Activated naive CD4-positive, alpha-beta T cell treated with anti-CD3 and anti-CD28 coated beads, Interleukin-2, amount 50 U/mL, for 16 hours (primary cell): Measurements from ENCODE around the gene ZNF573.
"Not testable (repeated sequence)": the region's sequence is repeated elsewhere in the genome, so short reads cannot be mapped to it uniquely, and the experiment has no call there.

ENCODE experiments used
- DNase-seq: peaks from one replicate; pipeline ENCODE4 v3.0.0-alpha.2; 2020

Gene ZNF573

DNA sequence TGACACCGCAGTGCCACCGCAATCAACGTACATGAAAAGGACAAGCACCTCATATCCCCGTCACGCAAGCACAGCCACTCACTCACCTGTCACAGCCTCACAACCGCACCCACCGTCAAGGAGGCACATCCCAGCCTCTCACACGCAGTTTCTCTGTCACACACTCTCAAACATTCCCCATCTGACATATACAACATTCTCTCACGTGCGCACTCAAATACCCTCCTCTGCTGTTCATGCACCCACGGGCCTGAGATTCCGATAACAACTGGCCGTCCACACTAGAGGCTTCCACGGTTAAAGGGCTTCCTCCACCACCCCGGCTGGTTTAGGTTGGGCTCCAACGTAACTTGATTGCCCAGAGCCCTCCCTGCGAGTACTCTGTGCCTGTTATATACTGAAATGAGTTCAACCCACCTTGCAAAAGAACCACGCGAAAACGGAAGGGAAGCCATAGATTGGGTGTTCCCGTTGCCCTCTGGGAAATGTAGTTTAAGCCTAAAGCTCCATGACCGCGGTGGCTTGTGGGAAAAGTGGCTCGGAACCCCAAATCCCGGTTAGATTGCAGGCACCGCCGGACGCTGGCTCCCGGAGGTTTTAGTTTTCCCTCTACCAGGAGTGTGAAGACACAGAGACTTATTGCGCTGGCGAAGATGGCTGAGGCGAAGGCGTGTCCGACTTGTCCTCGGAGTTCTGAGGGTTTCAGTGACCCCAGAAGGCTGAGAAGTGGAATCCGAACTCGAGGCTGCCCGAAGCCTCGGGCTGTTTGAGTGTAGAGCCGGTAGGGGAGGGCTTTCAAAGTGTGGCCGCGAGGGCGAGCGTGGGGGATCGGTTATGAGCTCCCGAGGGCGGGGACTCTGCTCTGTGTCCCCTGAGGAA, at the start of gene ZNF573:
ZNF573 (minus strand) TSS at position 460 of the 879 bp plus-strand sequence. CDS start 5,857 bp downstream, outside the sequence.
- peak; percentile 80 for DNase-seq

DNA sequence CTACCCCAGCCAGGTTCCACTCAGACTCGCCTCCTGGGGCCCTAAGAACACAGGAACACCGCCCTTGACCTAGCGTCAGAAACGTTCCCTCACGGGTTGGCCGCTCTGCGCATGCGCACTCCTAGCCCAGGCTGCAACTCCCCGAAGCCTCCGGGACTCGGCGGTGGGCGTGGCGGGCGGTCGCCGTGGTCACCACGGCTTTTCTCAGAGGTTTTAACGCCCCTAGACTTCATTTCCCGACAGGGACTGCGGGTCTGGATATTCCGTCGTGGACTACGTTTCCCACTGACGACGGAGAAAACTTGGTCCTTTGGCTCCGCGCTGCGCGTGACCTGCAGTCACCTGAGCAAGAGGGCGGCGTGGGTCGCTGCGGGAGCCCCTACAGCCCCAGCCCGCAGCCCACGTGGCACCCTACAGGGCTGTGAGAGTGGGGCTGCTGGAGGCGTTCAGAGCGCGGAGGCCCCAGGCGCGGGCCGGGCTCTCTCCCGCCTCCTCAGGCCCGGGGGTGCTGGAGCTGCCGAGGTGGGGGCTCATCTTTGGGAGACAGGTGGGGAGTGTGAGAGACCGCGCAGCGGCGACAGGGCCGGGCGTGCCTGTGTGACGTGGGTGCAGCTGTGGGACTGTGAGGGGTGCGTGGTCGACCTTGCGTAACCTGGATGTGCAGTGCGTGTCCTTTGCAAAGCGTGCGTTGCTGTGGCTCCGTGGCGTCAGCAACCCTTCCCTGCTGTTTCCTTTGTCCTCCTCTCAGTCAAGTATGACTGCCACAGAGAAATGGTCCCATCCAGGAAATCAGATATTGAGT, 38.0 kb upstream of the ZNF573 start:
- DNase-seq = no peak

DNA sequence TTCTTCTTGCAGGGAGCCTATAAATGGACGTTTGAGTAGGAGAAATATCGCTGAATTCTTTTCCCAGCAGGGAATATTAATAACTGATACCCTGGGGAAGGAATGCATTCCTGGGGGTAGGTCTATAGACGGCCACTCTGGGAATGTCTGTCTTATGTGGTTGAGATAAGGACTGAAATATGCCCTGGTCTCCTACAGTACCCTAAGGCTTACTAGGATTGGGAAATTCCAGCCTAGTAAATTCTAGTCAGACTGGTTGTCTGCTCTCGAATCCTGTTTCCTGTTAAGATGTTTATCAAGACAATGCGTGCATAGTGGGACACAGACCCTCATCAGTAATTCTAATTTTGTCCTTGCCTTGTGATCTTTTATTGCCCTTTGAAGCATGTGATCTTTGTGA, 36.2 kb upstream of the ZNF573 start:
- not testable (repeated sequence) for DNase-seq

DNA sequence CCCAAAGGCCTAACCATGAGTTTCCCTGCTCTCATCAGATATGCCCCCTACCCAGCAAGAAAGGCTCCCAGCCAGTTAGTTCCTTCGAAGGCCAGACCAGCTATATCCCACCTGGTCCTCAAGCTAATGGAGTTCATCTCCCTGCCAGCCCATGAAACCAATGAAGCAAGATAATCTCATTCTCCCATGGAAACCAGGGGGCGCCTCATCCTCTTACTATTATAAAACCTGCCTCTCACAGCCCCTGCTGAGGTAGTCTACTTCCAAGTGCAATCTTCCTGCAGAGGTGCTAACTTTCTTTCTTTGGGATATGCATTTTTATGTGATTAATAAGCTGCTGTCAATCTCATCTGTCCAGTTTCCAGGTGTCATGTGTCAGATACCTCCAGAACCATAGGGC, 34.0 kb upstream of the ZNF573 start:
- no peak for DNase-seq

DNA sequence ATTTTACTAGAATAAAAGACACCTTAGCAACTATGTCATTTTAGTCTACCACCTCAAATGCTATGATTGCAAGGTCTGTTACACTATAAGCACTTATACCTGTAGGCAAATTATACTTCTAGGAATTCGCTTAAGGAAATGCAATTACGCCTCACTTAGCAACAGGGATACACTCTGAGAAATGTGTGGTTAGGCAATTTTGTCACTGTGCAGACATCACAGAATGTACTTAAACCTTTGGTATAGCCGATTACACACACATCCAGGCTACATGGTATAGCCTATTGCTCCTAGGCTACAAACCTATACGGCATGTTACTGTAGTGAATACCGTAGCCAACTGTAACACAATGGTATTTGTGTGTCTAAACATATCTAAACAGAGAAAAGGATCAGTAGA, 30.0 kb upstream of the ZNF573 start:
- no peak for DNase-seq

DNA sequence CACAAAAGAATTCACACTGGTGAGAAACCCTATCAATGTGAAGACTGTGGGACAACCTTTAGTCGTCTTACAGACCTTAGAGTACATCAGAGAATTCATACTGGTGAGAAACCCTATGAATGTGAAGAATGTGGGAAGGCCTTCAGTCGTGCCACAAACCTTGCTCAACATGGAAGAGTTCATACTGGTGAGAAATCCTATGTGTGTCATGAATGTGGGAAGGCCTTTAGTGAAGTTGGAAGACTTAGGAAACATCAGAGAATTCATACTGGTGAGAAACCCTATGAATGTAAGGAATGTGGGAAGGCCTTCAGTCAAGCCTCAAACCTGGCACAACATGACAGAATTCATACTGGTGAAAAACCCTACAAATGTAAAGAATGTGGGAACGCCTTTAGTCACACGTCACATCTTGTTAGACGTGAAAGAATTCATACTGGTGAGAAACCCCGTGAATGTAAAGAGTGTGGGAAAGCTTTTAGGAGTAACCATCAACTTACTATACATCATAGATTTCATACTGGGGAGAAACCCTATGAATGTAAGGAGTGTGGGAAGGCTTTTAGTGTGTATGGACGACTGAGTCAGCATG, 24.0 kb upstream of the ZNF573 start:
- DNase-seq = no peak

DNA sequence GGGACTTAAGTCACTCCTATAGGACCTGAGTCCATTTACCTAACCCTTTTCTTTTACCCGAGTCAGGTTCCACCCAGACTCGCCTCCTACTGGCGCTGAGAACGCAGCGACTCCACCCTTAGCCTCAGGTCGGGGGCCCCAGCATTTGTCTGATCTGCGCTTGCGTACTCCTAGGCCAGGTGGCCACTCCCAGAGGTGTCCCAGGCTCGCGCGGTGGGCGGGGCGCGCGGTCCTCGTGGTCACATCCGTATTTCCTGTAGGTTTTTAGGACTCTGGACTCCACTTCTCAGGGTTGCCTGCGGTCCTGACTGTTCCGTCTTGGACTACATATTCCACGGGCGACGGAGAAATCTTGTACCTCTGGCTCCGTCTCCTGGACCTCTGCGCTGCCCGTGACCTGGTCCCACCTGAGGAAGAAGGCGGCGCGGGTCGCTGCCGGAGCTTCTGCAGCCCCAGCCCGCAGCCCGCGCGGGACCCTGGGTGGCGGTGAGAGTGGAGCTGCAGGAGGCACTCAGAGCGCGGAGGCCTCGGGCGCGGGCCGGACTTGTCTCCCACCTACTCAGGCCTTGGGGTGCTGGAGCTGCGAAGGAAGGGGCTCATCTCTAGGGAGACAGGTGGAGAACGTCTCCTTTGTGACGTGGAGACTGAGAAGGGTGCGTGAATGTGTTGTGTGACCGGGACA, 11.0 kb upstream of the ZNF573 start:
- no peak for DNase-seq

DNA sequence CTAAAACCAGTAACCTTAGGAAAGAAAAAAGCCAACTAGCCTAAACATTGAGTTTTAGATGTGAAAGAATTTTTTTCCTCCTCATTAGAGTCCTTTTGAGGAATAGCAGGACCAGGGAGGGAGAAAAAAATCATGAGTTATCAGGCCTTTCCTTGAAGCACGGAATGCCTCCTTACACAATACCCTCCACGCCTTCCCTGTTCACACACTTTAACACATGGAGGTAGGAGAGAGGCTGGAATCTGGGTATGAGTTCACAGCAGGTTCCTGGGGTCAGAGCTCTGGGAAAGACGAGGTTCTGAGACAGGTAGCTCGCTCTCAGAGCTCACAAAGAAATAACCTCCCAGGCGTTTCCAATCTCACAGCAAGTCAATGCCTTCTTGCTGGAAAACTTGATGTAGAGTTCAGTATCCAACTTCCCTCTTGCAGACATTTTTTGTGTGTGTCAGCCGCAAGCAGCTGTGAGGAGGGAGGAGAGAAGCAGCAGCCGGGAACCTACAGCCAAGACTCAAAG, 716 bp downstream of the ZNF573 start:
- DNase-seq = no peak

DNA sequence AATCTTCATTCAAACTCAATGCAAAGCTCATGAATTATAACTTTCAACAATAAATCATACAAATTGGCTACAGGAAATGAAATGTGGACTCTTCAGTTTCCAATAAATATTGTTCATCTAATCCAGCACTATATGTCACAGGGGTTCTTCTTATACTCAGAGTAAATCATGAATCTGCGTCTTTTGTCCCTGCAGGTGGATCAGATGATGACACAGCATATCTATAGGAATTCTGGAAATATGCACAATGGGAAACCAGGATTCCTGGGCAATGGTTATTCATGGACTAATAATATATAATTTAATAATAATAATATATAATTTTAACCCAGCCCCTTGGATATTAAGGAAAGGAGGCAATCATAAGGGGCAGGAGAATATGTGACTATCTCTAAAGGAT, 8.4 kb downstream of the ZNF573 start:
- DNase-seq = no peak

DNA sequence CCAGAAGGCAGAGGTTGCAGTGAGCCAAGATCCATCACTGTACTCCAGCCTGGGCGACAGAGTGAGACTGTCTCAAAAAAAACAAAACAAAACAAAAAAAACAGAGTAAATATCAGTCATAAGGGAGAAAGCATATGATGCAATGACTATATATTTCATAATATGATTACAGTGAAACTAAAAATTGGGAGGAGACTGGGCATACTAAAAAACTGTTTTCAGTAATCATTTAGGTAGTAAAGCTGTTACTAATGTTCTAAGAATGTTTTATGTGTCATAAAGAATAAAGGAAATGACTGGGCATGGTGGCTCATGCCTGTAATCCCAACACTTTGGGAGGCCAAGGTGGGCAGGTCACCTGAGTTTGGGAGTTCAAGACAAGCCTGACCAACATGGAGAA, 15.9 kb downstream of the ZNF573 start:
- DNase-seq = no peak

DNA sequence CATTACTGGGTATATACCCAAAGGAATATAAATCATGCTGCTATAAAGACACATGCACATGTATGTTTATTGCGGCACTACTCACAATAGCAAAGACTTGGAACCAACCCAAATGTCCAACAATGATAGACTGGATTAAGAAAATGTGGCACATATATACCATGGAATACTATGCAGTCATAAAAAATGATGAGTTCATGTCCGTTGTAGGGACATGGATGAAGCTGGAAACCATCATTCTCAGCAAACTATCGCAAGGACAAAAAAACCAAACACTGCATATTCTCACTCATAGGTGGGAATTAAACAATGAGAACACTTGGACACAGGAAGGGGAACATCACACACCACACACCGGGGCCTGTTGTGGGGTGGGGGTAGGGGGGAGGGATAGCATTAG, 21.7 kb downstream of the ZNF573 start:
- DNase-seq = not testable (repeated sequence)

DNA sequence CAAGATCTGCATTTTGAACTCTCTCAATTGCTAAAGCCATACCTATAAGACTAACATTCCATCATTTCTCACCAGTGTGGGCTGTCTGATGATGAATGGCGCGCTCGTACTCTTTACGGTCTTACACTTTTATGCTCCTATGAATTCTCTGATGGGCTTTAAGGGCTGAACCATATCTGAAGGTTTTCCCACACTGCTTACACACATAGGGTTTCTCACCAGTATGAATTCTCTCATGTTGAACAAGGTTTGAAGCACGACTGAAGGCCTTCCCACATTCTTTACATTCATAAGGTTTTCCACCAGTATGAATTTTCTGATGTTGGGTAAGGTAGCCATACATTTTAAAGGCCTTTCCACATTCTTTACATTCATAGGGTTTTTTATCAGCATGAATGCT, 41.0 kb downstream of the ZNF573 start:
- no peak for DNase-seq

DNA sequence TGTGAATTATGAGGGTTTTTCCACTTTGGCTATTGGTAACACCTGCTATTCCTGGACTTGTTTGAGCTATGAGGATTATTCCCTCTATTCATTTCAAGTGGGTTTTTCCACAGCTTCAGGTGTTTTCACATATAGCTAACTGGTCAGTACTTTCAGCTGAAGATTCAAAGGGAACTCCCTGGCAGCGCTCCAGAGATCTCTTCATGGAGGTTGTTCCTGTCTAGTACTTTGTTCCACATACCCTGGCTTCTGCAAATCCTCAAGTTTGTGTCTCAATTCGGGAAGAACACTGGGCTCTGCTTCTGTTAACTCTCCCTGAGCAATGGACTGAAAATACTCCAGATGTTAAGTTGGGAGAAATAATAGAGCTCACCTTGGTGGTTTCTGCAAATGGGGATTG, 54.2 kb downstream of the ZNF573 start:
- no peak for DNase-seq

DNA sequence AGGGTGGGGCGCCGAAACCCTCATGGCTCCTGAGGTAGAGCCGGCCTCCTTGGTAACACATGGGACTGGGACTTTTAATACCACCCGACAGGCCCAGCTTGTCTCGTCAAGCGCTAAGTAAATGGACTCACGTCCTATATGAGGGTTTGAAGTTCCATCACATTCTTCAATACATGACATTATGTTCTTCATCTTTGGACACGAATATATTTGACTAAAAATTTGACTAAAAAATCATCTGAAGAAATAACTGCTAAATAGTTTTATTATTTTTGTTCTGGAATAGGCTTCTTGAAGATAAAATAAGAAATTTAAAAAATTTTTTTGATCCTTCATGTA, 59.5 kb downstream of the ZNF573 start:
- no peak for DNase-seq

DNA sequence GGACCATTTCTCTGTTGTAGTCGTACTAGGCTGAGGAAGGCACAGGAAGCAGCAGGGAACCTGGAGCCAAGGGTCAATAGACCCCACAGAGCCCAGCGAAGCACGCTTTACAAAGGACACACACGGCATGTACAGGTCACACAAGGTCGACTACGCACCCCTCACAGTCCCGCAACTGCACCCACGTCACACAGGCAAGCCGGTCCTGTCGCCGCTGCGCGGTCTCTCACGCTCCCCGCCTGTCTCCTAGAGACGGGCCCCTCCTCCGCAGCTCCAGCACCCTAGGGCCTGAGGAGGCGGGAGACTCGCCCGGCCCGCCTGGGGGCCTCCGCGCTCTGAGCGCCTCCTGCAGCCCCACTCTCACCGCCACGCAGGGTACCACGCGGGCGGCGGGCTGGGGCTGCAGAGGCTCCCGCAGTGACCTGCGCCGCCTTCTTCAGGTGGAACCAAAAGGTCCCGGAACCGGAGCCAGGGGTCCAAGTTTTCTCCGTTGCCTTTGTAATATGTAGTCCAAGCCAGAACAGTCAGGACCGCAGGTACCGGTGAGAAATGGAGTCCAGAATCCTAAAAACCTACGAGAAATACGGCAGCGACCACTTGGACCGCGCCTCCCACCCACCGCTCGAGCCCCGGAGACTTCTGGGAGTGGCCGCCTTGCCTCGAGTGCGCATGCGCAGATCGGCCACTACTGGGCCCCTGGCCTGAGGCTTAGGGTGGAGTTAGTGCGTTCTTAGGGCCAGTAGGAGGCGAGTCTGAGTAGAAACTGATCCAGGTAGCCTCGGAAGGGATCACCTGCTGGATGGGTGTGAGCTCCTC, 60.1 kb downstream of the ZNF573 start, which contains the start of gene ZNF607:
ZNF607 (minus strand) TSS at position 651 of the 816 bp plus-strand sequence. CDS start 8,143 bp downstream, outside the sequence.
- peak; percentile 78 for DNase-seq

DNA sequence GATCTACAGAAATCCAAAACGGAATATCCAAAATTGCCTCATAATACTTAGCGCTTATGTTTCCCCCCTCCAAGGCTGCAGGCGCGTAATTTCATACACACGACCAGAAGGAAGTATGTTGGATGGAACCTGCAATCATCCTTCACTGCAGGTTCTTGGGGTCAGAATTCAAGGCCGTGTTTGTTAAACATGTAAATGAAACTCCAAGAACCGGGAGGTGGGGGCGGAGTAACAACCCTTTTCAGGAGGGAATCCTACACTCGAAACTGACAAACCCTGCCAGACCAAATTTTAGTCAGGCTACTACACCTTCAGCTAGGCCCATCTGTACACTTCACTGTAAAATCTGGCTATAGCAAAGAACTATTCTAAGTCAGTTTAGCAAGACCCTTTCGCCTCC, 61.1 kb downstream of the ZNF573 start:
- DNase-seq = no peak

DNA sequence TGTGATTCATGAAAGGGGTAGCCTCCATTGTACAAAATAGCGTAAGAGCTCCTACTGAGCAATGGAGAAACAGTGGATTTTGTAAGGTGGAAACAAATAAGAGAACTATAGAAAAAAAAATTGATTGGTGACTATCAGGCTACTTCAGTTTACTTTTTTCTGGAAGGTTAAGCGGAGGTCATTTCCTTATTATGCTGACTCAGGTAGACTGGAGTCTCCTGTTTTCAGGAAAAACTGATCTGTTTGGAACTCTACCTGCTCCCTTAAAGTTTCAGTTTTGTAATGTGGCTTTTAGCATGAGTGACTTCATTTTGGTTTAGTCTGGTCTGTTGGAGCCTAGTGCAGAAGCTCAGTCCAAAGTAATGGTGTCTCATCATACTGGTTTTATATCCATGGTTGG, 63.2 kb downstream of the ZNF573 start:
- DNase-seq = no peak

DNA sequence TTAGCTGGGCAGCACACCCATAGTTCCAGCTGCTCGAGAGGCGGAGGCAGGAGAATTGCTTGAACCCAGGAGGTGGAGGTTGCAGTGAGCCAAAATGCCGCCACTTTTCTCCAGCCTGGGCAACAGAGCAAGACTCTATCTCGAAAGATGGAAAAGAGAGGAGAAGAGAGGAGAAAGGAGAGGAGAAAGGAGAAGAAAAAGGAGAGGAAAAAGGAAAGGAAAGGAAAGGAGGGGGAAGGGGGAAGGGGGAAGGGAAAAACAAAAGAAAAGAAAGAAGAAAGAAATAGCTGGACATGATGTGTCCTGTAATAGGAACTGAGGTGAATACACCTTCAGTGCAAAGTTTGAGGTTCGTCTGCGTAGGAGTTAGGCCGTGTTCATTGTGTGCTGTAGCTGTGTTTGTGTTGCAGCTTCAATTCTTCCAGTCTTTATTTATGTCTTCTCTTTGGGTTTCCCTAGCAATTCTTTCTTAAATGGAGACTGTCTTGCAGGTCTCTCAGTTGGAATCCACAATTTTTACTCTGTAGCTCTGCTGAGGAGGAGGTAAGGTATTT, 73.3 kb downstream of the ZNF573 start:
- DNase-seq = no peak

DNA sequence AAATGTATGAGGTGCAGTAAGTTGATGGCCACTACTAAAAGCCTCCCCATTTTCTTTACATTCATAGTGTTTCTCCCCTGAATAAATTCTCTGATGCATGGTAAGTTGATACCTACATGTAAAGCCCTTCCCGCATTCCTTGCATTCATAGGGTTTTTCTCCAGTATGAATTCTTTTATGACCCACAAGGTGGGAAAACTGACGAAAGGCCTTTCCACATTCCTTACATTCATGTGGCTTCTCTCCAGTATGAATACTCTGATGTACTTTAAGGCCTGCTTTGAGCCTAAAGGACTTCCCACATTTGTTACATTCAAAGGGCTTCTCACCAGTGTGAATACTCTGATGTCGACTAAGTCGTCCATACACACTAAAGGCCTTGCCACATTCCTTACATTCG, 80.3 kb downstream of the ZNF573 start:
- no peak for DNase-seq

DNA sequence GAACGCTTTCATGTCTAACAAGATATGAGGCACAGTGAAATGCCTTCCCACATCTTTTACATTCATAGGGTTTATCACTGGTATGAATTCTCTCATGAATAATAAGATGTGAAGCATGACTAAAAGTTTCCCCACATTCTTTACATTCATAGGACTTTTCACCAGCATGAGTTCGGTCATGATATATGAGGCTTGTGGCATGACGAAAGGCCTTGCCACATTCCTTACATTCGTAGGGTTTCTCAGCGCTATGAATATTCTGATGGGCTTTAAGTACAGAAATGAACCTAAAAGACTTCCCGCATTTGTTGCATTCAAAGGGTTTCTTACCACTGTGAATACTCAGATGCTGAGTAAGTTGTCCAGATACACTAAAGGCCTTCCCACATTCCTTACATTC, 81.2 kb downstream of the ZNF573 start:
- DNase-seq = no peak

DNA sequence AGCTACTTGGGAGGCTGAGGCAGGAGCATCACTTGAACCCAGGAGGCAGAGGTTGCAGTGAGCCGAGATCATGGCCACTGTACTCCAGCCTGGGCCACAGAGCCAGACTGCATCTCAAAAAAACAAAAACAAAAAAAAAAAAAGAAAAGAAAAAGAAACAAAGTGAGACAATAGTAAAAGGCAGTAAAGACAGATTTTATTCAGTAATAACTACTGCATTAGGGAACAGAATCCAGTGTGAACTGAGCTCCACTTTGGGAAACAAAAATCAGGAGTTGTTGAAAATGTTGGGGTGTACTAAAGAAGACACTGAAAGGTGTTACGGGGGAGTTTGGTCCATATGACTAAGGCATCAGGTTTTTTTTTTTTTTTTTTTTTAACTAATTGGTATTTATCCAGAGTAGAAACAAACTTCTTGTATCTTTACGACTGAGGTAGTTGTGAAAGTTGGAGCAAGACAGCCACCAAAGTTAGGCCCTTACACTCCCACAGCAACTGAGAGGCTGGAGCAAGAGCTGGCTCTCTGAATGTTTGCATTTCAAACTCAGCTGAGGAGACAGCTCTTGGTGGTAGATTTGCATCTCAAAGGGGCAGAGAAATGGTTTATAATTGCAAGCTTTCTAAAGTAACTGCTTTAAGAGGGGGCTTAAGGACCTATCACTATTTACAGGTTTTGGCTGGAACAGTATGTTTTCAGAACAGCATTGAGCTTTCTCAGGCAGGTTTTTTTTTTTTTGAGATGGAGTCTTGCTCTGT, 84.1 kb downstream of the ZNF573 start:
- DNase-seq = no peak
